ENCODE measurements around the gene PATE3.
A peak's percentile ranks its signal among the peaks of the same experiment; 100 is the strongest.

PATE3 gene

GRCh38 chr11:125787827-125788226, at the start of gene PATE3:
TSS of gene PATE3 (plus strand) at chr11:125788127. CDS start at chr11:125788152, 25 bp downstream.
- no peak for DNase-seq (ENCODE audit: low read depth)

DNA sequence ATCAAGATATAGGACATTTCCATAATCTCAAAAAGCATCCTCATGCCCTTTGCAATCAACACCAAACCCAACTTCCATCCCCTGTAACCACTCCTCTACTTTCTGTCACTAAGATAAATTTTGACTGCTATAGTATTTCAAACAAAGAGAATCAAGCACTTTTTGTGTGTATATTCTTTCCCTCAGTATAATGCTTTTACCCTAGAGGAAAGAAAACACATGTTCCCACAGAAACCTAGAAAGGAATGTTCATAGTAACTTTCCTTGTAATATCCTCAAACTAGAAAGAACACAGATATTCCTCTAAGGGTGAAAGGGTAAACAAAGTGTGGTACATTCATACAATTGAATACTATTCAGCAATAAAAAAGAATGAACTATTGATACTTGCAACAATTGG, 47.3 kb upstream of the PATE3 start:
- DNase-seq (ENCODE audit: low read depth) = no peak

DNA sequence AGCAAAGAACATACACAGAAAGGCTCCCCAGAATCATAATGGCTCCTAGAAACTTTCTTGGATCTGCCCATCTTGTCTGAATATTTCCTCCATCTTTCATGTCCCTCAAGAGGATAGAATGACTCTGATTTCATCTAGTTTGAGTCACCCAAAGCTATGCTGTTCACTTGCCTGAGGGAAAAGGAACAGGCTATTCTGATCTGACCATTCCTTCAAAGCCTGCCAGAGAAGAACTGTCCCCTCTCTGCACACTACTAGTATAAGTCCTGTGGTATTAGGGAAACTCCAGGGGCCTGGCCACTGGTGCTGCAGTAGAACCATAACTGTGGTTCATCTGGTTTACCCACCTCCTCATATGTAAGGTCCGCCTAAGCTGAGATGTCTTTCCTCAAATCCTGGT, 44.2 kb upstream of the PATE3 start:
- DNase-seq (ENCODE audit: low read depth) = no peak

GRCh38 chr11:125745979-125746378, 41.9 kb upstream of the PATE3 start, which contains the start of gene PATE1:
TSS of gene PATE1 (plus strand) at chr11:125746279. CDS start at chr11:125746305, 26 bp downstream.
- no peak for DNase-seq (ENCODE audit: low read depth)

DNA sequence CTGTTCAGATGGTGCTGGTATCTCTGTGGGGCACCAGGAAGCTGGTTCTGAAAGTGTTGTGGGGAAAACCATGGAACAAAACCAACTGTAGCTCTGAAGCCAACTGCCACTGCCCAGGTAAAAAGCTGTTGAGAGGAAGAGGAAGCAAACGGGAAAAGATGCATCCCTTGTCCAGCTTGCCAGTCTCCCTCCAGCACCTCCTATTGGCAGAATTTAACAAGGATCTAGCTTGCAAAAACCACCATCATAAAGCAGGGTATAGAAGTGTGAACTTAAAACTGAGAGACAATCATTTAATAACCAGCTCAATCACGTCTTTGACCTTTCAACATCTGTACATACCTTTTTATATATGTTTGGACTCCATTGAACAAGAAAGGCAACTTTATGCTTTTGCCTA, 37.3 kb upstream of the PATE3 start:
- no peak for DNase-seq (ENCODE audit: low read depth)

DNA sequence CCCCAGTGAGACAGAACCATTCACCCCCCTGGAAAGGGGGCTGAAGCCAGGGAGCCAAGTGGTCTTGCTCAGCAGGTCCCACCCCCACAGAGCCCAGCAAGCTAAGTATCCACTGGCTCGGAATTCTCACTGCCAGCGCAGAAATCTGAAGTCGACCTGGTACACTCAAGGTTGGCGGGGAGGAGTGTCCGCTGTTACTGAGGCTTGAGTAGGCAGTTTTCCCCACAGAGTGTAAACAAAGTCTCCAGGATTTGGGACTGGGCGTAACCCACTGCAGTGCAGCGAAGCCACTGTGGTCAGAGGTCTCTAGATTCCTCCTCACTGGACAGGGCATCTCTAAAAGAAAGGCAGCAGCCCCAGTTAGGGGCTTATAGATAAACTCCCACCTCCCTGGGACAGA, 31.9 kb upstream of the PATE3 start:
- DNase-seq (ENCODE audit: low read depth) = no peak

- DNase-seq (ENCODE audit: low read depth) = no peak
These were observed 25.5 kb upstream of the PATE3 start for GRCh38 chr11:125762445-125762844.

- no peak for DNase-seq (ENCODE audit: low read depth)
These were observed 24.4 kb upstream of the PATE3 start for GRCh38 chr11:125763483-125763882.

- no peak for DNase-seq (ENCODE audit: low read depth)
These were observed 21.7 kb upstream of the PATE3 start for GRCh38 chr11:125766251-125766650.

DNA sequence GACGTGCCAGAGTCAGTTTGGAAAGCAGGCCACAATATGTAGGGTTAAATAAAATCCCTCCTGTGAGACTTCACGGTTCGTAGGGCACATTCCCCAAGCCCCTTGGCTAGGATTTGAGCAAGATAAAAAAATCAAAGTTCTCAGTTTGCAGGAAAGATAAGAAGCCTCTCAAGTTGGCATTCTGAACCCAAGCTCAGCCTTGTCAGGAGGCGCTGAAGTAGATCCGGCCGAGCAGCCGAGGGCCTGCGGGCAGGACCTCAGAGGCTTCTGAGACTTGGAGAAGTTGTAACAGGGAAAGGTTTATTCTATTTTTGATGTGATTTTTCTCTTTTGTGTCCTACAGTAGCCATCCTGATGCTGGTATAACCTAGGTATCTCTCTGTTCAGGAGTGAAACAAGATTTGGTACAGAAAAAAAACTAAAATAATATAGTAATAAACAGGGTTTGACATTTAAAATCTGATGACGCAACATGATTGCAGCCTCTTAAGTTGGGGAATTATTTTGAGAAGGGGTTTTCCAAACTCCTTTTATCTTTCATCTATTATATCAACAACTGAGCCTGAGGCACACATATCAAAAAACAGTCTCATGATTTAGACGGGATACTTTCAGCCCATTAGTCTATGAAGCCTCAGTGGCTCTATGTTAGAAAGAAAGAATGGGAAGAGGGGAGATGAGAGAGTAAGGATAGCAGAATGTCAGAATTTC, 19.4 kb upstream of the PATE3 start:
- no peak for DNase-seq (ENCODE audit: low read depth)

DNA sequence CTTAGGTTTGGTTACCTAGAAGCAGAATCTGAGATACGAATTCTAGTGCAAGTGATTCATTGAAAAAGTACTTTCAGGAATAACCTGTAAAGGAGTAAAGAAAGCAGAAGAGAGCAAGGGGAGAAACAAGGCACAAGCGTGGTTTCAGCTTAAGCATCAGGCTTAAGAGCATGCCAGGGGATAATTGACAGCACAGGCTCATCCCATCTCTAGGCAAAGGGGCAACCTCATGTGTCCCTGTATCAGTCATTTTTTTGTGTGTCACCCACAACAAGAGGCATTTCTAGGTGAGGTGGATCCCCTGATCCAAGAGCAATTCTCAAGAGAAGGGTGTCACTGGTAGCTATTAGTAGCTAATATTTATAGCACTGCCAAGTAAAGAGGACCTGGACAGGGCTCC, 17.3 kb upstream of the PATE3 start:
- DNase-seq (ENCODE audit: low read depth) = no peak

DNA sequence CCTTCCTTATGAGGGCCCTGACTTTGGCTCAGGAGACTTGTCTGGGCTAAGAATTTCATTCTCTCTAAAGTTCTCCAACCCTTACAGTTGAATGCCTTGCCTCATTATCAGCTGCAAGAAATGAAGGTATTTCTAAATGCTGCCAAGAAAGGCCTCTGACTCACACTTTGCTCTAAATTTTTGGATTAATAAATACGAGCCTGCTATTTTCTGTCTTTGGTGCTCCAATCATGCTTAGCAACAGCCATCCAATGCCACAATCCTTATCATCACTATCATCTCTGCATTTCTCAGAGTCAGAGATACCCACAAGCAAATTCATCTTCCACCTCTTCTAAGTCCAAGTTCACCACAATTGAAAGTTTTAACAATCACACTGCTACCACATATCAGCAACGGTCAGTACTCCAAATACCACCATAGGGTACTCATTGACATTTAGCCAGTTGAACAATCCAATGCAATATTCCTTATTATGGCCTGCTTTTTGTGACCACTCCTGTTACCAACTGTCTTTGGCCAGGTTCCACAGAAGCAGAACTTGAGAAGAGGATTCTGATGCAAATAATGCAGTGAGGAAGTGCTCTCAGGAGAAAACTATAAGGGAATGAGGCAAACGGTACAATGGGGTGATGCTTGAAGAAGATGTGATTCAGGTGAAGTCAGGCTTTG, 15.0 kb upstream of the PATE3 start:
- DNase-seq (ENCODE audit: low read depth) = peak; percentile 27

GRCh38 chr11:125773516-125773915, 14.4 kb upstream of the PATE3 start:
- DNase-seq (ENCODE audit: low read depth) = no peak

DNA sequence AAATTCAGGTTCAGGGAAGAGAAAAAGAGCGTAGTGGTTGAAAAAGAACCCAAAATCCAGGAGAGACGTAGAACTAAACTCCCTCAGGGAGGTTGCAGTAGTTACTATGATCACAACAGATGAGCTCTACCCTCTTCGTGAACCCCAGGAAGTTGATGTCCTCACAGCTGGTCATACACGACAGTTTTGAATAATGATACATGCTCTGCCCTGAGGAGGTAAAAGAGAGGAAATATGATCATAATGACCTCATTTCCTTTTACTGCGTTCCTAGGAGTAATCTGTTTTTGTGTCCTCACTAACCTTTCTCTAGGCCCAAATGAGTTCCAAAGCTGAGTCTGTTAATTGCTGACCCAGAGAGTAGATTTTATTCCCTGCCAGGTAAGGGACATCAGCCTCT, 10.6 kb upstream of the PATE3 start:
- DNase-seq (ENCODE audit: low read depth) = no peak

DNA sequence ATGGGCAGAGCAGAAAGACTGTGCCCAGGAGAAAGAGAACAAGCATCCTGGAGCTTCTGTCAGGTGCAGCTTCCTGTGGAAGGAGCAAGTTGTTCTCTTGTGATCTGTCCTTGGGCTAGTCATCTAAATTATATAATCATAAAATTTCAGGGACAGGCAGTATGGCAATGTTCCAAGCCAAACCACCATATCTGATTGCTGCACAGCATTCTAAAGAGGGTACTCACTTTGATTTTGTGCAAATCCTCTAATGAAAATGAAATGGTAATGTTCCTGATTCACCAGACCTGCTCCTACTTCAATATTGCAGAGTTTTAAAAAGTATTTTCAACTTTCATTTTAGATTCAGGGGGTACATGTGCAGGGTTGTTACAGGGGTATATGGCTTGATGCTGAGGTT, 9.2 kb upstream of the PATE3 start, which contains the start of gene PATE2:
Gene PATE2, minus strand, starts transcription at position 101 of the 400 bp plus-strand sequence. Its CDS starts 55 bp downstream, at position 46.
- DNase-seq (ENCODE audit: low read depth) = no peak

DNA sequence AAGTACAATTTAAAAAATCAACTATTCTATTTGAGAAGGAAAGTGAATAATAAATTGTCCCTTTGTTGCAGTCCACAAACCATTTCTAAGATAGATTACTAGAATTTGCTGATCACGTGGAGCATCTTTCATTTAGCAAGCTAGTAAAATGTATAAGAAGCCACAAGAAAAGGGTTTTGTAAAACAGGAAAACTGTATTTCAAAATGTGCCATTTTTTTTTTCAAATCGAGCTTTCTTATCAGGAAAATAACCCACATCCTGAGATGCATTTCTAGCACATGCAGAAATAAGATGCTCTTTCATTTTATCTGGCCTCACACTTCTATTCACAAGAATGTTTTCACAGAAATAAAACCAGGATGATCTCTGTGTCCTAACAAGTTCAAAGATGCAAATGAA, 3.2 kb upstream of the PATE3 start:
- DNase-seq (ENCODE audit: low read depth) = no peak

- no peak for DNase-seq (ENCODE audit: low read depth)
These were observed 2.9 kb downstream of the PATE3 start for GRCh38 chr11:125790825-125791224.

- no peak for DNase-seq (ENCODE audit: low read depth)
These were observed 9.7 kb downstream of the PATE3 start for GRCh38 chr11:125797641-125798040.

GRCh38 chr11:125799808-125800207, 11.9 kb downstream of the PATE3 start:
- no peak for DNase-seq (ENCODE audit: low read depth)

GRCh38 chr11:125802387-125802786, 14.5 kb downstream of the PATE3 start:
- no peak for DNase-seq (ENCODE audit: low read depth)

GRCh38 chr11:125807909-125808308, 20.0 kb downstream of the PATE3 start:
- DNase-seq (ENCODE audit: low read depth) = no peak

GRCh38 chr11:125833016-125833415, 45.1 kb downstream of the PATE3 start, which contains the start of gene PATE4:
TSS of gene PATE4 (plus strand) at chr11:125833316. CDS start at chr11:125833360, 44 bp downstream.
- no peak for DNase-seq (ENCODE audit: low read depth)

DNA sequence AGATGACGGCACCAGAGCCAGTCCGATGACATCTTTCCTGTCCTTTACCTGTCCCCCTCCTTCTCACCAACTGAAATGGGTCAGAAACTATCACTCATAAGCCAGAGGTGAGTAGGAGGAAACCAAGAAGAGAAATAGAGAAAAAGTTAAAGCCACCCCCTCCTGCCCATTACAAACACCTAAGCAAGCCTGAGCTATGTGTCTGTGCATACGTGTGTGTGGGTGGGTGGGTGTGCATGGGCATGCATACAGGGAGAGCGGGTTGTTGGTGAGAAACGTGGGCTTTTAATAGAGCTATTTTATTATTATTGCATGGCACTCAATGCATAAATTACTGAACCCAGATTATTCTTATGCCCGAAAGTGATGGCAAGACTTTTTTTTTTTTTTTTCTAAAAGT, 47.8 kb downstream of the PATE3 start:
- DNase-seq (ENCODE audit: low read depth) = no peak
